CD4-positive, alpha-beta T cell treated with Interleukin-4 for 4 hours (primary cell): ENCODE results near the gene DCDC2B.

Experiments
- DNase-seq: peaks from one replicate; pipeline ENCODE4 v3.0.0-alpha.2; 2020

Gene DCDC2B

DNA sequence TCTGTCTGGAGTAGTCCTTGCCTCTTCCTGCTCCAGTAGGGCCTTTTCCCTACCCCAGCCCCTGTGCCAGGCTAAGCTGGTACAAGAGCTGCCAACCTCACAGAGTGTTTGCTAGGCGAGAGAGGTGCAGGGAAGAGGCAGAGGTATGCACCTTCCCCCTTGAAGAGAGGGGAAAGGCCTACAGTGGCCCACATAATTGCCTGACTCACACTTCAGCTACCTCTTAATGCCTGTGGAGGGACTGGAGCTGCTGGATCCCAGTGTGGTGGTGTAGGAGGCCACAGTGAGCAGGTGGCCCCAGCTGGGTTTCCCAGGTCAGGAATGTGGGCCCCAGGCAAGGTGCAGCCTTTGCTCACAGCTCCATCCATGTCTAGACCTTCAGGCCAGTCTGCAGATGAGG is 11.8 kb upstream of the DCDC2B start:
- DNase-seq: no peak

DNA sequence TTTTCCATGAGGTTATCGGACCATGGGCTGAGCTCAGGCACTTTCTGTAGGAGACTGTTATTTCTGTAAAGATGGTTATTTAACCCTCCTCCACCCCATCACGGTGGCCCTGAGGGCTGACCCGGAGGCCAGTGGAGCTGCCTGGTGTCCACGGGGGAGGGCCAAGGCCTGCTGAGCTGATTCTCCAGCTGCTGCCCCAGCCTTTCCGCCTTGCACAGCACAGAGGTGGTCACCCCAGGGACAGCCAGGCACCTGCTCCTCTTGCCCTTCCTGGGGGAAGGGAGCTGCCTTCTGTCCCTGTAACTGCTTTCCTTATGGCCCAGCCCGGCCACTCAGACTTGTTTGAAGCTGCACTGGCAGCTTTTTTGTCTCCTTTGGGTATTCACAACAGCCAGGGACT is 11.1 kb upstream of the DCDC2B start:
- DNase-seq: no peak

DNA sequence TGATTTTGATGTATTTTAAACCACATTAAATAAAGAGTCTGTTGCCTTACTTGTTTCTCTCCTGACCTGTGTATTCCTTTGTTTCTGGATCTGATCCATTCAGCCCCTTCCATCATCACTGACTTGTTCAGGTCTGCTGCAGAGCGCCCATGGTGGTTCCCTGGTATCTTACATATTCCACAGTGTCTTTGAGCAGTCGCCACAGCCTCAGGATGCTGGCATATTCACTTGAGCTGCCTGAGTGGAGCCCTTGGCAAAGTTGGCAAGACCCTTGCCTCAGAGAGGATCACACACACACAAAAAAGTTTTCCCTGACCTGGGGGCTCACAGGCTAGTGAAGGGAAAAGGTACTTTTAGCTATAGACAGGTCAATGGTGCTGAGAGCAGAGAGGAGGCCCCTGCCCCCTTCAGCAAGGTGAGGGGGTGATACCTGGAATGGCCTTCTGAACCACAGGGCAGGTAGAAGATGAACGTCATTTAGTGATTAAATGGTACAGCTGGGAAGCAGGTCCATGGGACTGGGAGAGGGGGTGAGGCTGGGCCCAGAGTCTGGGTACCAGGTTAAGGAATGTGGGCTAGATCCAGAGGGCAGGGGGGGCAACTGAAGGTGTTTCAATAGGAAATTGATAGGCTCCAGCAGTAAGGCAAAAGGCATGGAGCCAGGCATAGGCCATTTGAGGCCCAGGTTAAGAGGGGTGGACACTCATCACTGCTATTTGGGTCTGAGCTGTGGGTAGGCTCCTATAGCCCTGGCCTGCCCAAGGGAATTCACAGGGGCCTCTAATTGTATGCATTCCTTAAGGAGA is 10.4 kb upstream of the DCDC2B start:
- no peak for DNase-seq

DNA sequence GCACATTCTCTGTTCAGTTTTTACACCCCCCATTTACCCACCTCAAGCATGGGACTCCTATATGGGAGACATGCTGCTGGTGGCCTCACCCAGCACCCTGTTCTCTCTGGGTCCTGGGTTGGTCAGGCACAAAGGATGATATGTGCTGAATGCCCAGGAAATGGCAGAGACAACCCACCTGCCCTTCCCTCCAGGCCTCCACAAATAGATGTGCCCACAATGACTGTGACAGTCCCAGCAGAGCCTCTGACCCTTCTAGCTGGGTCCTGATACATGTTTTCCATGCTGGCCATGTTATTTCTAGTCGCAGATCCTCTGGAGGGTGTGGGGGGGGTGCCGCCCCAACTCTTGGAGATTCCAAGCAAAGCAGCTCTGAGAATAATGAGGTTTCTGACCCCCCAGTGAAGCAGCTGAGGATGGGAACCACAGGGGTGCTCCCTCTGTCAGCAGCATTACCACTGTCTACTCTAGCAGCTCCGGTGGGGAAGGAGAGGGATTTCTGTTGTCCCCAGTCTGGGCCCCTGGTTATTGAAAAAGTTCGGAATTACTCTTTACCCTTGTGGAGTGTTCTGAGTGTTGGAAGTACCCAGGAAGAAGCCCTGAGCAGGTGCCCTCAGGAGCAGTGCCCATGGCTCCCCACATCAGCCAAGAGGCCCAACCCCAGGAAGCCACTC is 9.7 kb upstream of the DCDC2B start:
- no peak for DNase-seq

DNA sequence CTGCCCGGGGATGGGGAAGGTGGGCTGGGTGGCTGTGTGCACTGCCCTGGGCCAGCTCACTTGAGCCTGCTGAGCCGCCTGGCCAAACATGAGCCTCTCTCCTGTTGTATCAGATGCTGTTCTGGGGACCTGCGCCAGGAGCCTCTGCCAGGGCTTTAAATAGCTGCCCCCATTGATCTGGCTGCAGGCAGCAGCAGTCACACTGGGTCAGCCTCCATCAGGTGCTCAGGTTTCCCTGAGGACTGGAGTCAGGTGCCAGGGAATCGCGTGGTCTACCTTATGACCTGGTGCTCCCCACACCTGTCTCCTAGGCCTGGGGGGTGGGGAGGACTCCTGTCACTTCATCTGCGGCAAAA is 9.2 kb upstream of the DCDC2B start:
- no peak for DNase-seq

DNA sequence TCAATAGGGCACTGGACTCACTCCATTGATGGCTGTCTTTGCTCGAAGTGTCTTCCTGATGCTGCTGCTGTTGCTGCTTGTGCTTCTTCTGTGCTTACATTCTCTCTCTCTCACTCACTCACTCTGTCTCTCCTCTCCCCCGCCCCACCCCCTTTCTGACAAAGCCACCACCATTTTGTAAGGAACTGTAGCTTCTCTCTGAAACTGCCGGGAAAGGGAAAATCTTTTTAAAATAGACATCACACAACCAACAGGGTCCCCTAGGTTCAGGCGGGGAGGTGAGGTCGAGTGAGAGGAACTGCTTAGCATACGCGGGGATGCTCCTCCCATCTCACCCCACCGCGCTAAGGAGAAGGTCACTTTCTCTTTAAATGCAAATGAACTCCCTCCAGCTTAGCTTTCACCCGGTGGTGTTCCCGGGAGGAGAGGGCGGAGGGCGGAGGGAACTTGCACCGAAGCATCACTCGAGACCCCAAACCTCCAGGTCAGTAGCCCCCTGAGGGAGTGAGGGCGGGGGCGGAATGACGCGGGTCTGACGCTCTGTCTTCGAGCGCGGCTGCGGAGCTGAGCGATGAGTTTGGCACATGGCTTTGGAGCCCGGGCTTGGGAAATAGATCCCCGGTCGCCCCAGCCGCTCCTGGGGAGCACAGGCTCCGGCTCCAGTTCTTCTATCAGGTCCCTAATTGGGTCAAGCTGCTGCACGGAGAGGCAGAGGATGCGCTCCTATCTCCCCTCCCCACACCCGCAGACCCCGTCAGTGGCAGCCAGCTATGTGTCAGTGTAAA is 8.5 kb upstream of the DCDC2B start, which contains the start of gene CCDC28B:
TSS of gene CCDC28B (plus strand) at position 370 of the 785 bp plus-strand sequence. CDS start 1,341 bp downstream, outside the sequence.
- peak; percentile 52 for DNase-seq

DNA sequence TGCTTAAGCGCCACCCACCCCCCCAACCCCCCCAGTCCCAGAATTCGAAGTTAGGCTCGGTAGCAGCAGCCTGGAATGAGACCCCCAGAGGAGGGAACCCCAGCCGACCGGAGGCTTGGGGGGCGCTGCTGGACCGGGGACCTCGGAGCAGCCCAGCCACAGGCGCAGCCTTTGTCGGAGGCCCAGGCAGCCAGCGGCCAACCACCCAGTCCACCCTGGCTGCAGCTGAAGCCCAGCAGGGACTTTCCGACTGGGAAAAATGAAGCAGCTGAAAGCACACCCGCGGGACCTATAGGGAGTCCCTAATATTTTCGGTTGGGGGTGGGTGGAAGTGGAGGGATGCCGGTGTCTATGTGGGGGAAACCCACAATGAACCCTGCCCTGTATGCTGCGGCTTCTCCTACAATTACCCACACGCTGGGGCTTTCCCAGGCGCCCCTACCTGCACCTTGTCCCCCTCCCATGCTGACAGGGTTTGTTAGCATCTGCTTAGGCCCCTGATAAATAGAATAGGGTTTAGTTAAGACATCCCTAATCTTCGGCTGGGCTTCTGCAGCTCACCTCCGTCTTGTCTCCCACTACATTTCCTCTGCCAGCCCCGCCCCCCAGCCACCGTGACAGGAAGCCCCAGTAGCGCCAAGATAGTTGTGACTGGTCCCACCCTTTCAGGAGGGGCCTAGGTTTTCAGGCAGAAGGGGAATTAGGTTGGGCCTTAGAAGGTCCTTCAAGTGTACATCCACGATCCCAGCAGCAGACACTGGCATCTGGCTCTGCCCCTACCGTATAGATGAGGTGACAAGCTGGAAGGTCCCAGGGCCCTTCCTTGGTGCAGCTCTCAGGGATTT is 7.7 kb upstream of the DCDC2B start:
- DNase-seq: peak; percentile 77

DNA sequence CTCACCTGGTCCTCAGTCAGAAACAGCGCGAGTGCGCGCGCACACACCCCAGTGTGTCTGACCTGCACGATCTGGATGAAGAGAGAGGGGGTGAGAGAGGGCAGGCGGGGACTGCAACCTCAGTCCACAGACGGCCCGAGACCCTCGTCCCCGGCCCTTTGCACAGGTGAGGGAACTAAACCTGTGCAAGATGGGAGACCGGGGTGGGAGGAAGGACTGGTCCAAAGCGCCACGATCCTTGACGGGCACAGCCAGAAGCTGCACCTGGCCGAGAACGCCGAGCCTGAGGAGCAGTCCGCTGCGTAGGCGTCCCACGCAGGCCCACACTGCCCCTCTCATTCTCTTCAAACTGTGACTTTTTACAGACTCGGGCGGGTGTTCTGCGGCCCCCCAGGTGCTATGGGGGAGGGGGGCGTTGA is 3.9 kb upstream of the DCDC2B start:
- DNase-seq: no peak

DNA sequence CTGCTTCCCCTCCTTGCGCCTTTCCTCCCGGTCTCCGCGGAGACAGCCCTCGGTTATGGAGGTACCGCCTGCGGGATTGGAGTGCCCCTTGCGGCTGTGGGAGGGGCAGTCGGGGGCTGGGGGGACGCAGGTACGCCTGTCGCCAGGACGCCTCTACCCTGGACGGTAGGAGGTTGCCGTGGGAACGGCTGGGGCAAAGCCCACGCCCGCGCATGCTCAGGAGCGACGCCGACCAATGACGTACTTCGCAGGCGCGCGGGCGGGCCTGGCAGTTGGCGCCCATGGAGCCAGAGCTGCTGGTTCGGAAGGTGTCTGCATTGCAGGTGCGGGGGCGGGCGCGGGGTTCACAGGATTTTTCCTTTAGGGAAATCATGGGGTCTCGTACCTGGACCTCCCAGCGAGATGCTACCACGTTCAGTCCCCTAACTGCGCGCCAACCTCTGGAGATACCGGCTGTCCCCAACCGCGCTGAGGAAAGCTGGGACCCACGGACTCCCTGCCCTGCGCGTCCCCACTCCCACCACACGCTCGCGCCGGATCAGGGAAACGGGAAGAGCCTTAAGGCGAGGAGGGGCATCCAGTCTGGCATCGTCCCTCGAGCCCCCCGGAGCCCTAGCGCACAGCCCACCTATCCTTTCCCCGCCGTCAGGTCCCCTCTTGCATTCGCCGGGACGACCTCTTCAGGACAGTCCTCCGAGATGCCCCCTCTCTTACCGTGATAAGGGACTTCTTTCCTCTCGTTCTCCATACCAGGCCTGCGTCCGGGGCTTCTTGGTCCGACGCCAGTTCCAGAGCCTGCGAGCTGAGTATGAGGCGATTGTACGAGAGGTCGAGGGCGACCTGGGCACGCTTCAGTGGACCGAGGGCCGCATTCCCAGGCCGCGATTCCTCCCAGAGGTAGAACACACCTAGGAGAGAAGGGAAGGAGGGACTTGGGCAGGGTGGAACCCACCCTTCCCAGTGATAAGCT is 3.2 kb upstream of the DCDC2B start, which contains the start of gene IQCC:
TSS of gene IQCC (plus strand) at position 271 of the 970 bp plus-strand sequence. CDS start at position 282, 11 bp downstream.
- DNase-seq: peak; percentile 82

DNA sequence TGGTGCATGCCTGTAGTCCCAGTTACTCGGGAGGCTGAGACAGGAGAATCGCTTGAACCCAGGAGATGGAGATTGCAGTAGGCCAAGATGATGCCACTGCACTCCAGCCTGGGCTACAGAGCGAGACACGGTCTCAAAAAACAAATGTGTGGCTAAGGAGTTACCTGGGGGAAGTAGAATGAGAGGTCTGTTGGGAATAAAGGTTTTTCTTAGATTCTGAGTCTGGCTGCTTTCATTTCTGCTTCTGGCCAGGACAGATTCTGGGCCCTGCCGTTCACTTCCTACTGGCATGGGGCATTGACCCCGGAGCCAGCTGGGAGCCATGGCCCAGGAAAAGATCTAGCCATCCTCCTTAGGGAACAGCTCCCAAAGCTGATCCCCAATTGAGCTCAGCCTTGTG is 420 bp upstream of the DCDC2B start:
- no peak for DNase-seq

DNA sequence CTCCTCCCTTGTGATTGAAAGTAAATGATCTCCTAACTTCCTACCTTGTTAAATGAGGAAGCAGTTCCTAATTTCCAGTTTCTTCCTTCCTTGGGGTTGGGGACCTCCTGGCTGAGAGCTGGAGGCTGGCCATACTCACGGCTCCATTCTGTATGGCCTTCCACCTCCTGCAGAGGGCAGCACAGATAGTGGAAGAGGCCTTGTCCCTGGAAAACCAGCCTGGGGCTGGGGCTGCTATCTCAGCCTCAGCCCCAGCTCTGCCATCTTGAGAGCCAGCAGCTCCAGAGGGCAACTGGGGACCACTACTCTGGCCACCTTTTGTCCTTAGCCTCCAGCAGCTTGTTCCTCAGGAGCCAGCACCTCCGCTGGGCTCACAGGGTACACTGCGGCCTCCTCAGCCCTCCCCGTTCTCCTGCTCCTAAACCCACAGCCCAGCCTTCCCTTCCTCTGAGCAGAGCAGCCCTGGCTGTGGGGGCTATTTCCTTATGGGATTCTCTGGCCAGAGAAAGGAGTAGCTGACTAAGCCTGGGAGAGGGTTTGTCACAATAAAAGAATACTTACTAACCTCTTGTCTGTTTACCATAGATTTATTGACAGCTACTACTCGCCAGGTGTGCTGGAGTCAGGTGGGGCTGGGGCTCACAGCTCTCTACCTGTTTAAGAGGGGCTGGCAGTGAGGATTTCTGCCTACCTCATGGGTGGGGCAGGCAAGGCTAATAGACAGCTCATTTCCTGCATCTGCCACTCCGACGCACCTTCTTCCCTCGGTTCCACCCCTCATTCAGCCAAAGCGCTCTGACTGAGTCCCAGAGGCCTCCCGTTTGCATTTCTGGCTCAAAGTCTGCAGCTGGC is 7.0 kb downstream of the DCDC2B start:
- peak; percentile 56 for DNase-seq

DNA sequence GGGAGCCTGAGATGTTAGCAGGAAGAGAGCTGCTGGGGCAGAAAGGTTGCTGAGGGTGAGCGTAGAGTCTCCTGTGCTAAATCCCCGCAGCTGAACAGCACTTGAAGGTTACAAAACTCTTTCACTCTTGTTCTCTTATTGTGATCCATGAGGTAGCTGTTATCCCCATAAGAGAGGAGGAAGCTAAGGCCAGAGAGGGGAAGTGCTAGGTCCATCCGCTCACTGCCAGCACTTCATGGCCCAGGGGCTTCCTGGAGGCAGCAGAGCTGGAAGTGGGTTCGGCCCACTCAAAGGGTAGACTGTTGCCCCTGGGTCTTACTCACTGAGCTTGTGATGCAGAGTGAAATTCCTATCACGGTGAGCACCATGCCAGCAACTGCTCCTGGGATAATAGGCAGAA is 7.7 kb downstream of the DCDC2B start:
- no peak for DNase-seq

DNA sequence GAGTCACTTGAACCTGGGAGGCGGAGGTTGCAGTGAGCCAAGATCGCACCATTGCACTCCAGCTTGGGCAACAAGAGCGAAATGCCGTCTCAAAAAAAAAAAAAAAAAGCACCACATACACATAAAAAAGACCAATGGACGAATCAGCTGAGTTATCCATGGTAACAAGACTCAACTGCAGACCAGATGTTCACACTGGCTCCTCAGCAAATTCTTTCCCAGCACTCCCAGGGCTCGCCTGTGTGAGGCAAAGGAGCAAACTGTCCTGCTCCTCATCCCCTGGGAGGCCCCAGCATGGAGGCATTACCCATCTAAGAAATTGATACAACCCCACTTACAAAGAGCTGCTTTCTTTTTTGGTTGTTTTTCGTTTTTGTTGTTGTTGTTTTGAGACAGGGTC is 10.1 kb downstream of the DCDC2B start:
- no peak for DNase-seq

DNA sequence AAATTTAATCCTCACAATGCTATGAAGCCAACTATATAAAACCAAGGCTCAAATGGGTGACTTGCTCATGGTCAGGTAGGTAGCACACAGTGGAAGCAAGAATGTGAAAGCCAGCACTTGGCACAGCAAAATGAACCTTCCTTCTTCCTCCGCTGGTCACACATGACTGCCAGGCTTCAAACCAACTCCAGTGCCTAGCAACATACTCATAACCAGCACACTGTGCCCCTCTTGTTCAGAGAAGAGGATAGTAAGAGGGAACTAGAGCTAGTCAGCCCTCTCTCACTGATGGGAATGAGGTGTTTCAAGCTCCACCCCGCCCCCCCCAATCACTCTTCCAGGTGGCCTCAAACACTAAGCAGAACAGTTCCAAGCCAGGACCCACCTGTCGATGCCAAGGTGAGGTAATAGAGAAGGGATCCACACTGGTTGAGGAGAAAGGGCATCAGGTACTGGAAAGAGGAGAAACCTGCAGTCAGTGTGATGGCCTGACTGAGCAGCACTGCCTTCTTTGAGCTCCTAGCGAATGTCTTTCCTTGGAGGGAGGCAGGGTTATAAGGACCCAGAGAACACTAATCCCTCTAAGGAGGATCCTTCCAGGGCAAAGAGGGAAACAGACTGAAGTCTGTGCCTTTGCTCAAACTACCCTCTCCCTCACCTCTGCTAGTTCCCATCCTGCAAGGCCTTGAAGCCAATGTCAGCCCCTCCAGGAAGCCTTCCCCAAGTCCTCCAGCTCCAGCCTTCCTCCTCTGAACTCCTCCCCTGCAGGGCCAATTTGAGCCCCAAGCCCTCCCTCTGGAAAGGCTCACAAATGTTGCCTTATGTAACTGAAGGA is 12.1 kb downstream of the DCDC2B start:
- no peak for DNase-seq

DNA sequence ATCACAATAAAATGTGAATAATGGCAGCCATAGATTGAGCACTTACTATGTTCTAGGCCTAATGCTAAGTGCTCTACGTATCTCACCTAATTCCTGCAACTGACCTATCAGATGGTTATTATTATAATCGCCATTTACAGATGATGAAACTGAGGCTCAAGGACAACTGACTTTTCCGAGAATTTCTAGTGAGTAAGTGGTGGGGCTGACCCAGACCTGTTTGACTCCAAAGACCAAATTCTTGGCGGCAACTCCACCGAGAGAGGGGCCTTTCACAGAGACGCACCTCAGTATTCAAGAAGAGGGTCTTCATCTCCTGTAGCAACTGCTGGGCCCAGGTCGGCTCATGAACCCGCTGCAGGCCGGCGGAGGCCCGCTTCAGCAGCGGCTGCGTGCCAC is 12.7 kb downstream of the DCDC2B start:
- DNase-seq: no peak

DNA sequence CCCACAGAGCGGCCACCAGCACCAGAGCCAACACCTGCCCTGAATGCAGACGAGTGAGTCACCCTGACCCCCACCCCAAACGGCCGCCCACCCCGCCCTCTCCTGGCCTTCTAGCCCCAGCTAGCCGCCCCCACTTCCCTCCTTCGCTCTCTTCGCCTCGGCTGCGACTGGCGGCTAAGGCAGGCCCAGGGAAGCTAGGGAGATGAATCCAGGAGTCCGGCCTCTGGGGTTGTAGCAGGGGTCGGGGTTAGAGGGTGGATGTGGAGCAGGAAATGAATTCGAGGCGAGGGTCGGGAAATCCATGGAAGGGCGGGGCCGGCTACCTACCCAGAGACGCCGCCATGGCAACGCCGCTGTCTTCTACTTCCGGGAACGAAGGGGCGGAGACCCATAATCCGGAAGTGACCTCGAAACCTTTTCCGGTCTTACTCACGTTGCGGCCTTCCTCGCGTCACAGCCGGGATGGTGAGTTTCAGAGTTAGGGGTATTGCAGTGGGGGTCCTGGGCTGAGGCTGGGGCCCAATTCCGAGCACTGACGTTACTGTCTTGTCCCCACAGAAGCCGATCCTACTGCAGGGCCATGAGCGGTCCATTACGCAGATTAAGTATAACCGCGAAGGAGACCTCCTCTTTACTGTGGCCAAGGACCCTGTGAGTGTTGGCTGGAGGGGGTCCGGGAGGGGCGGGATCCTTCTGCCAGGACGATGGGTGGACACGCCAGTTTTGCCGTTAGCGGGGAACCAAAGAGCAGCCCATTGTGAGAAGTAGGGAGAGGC is 13.3 kb downstream of the DCDC2B start, which contains the start of the genes EIF3I and TMEM234:
TSS of gene EIF3I (plus strand) at position 428 of the 776 bp plus-strand sequence. CDS start at position 463, 35 bp downstream.
TSS of gene TMEM234 (minus strand) at position 374 of the 776 bp plus-strand sequence. CDS start at position 343, 31 bp downstream.
- DNase-seq: peak; percentile 92

DNA sequence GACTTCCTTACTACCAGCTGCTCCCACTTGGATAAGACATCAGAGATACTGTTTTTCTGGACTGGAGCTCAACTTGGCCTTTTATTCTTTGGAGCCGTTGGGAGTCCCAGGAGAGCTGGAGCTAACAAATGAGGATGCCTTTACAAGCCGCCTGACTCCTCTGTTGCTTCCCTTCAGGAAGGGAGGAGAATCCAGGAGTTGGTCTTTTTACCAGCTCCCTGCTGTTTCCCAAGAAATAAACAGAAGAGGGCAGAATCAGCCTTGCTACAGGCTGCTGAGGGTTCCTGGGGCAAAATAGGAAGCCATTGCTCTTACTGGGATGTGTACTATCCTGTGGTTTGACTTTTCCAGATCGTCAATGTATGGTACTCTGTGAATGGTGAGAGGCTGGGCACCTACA is 14.8 kb downstream of the DCDC2B start:
- DNase-seq: no peak

DNA sequence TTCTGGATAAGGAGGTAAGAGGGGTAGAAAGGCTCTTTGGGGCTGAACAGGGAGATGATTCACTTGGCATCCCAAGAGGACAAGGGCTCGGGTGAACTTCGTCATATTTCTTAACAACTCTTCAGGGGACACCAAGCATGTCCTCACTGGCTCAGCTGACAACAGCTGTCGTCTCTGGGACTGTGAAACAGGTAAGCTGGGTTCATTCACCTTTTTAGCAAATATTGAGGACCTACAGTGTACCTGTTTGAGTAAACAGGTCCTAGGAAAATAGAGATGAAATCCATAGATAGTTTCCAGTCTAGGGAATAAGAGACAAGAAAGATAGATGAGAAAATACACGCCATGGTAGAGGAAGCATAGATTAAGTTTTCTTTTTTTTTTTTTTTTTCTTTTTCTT is 15.4 kb downstream of the DCDC2B start:
- no peak for DNase-seq
